Endodermal cell (in vitro differentiated cells): ENCODE measurements around the gene LAIR2. TPM values are rescaled to one million over a fixed set of nuclear protein-coding genes. Genes with fewer than 3 reads are reported as not detected.

Source experiments
- DNase-seq: peaks from one replicate; pipeline ENCODE4 v3.0.0-alpha.2; 2017
- H3K27ac ChIP-seq: 2 replicates; pipeline ENCODE4 v1.5.1; 2013; ENCODE audit warnings: mild to moderate bottlenecking, low read depth, low read length, moderate library complexity
- H3K27me3 ChIP-seq: 2 replicates; pipeline ENCODE4 v1.6.1; 2013; ENCODE audit warnings: mild to moderate bottlenecking, low read length, moderate library complexity; ENCODE audit not compliant: insufficient read depth, control insufficient read depth, poor library complexity, severe bottlenecking
- H3K36me3 ChIP-seq: 2 replicates; pipeline ENCODE4 v1.7.0; 2013; ENCODE audit warnings: mild to moderate bottlenecking, low read length, moderate library complexity; ENCODE audit not compliant: control insufficient read depth, insufficient read depth
- H3K4me1 ChIP-seq: one replicate; pipeline ENCODE4 v1.7.0; 2013; ENCODE audit warnings: low read length; ENCODE audit not compliant: control insufficient read depth, insufficient read depth
- H3K4me3 ChIP-seq: 2 replicates; pipeline ENCODE4 v1.5.1; 2013; ENCODE audit warnings: mild to moderate bottlenecking, low read length, moderate library complexity
- H3K9ac ChIP-seq: 2 replicates; pipeline ENCODE4 v1.6.1; 2013; ENCODE audit warnings: mild to moderate bottlenecking, low read length, moderate library complexity; ENCODE audit not compliant: poor library complexity, severe bottlenecking; ENCODE audit errors: extremely low read depth
- H3K9me3 ChIP-seq: 2 replicates; pipeline ENCODE4 v1.6.1; 2013; ENCODE audit warnings: mild to moderate bottlenecking, low read length, moderate library complexity; ENCODE audit not compliant: control insufficient read depth
- H3K27ac Mint-ChIP-seq: 2 replicates; pipeline ENCODE4 v1.8.0; 2020; ENCODE audit warnings: mixed read lengths
- H3K27me3 Mint-ChIP-seq: 2 replicates; pipeline ENCODE4 v1.8.0; 2021; ENCODE audit warnings: mild to moderate bottlenecking, mixed read lengths; ENCODE audit not compliant: insufficient read depth
- H3K36me3 Mint-ChIP-seq: 2 replicates; pipeline ENCODE4 v1.8.0; 2020; ENCODE audit warnings: low read depth, mixed read lengths
- H3K4me1 Mint-ChIP-seq: 2 replicates; pipeline ENCODE4 v1.8.0; 2020; ENCODE audit warnings: mixed read lengths
- H3K4me3 Mint-ChIP-seq: 2 replicates; pipeline ENCODE4 v1.8.0; 2020; ENCODE audit warnings: mild to moderate bottlenecking, moderate library complexity, mixed read lengths
- H3K9me3 Mint-ChIP-seq: 2 replicates; pipeline ENCODE4 v1.8.0; 2020; ENCODE audit warnings: mild to moderate bottlenecking, mixed read lengths
- WGBS, 2 experiments: methylation state at CpG; one replicate each; pipeline versions ENCODE4 v1.1.5 to v1.1.7; 2013; ENCODE audit warnings: missing lambda C conversion rate in 2 of 2, mixed read lengths in 1 of 2; ENCODE audit not compliant: insufficient coverage in 1 of 2, insufficient read length in 1 of 2; 5-methylcytosine and 5-hydroxymethylcytosine counted together
- total RNA-seq, 2 donors: library from RNA; stranded (reverse); fragmentation: NEBNext Ultra II Directional in 1 of 2; extraction: Animal tissue kit (Norgen Biotek cat#: 25700) in 1 of 2; gene quantifications; 2 replicates in 1 of 2; 3 replicates in 1 of 2; pipeline ENCODE4 v1.2.1, GENCODE V29; 2021
- TF ChIP-seq, protein P1 (sequence below): fragments of 200-600 bp; sonication (generic); conservative IDR thresholded peaks from 2 replicates; pipeline ENCODE4 v1.5.0; 2021; ENCODE audit warnings: antibody characterized with exemption, mild to moderate bottlenecking

LAIR2 gene
- total RNA-seq, 2 donors from 2014 or later = not detected

DNA sequence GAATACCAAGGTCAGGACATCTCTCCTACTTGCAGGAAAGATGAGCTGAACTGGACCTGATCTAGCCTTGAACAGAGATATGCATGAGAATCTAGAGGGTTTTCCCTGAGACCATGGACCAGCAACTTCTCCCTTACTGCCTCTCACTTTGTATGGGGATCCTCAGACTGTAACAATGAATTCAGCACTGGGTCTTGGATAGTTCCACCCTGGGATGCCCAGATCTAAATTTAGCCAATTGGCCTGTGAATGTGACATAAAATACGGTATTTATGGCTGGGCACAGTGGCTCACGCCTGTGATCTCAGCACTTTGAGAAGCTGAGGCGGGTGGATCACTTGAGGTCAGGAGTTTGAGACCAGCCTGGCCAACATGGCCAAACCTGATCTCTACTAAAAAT is 55.7 kb downstream of the LAIR2 start:
- 69 to 82% methylated on average over 3 of the region's 3 CpGs for WGBS, 2 experiments
- Histone ChIP-seq H3K9me3 (peaks cover 64% of the 10 kb centered on the region), H3K9ac (no peak overlapping the region), H3K4me3 (no peak overlapping the region), H3K27me3 (no peaks in the 10 kb centered on the region), H3K36me3 (no peaks in the 10 kb centered on the region), H3K27ac (no peak overlapping the region), H3K4me1 (no peaks in the 10 kb centered on the region)
- DNase-seq = no peak
- Mint-ChIP-seq H3K36me3 (no peaks in the 10 kb centered on the region), H3K4me3 (no peak overlapping the region), H3K4me1 (no peaks in the 10 kb centered on the region), H3K27ac (no peak overlapping the region), H3K27me3 (no peaks in the 10 kb centered on the region), H3K9me3 (peaks cover 80% of the 10 kb centered on the region)
- TF ChIP-seq, protein P1, sequence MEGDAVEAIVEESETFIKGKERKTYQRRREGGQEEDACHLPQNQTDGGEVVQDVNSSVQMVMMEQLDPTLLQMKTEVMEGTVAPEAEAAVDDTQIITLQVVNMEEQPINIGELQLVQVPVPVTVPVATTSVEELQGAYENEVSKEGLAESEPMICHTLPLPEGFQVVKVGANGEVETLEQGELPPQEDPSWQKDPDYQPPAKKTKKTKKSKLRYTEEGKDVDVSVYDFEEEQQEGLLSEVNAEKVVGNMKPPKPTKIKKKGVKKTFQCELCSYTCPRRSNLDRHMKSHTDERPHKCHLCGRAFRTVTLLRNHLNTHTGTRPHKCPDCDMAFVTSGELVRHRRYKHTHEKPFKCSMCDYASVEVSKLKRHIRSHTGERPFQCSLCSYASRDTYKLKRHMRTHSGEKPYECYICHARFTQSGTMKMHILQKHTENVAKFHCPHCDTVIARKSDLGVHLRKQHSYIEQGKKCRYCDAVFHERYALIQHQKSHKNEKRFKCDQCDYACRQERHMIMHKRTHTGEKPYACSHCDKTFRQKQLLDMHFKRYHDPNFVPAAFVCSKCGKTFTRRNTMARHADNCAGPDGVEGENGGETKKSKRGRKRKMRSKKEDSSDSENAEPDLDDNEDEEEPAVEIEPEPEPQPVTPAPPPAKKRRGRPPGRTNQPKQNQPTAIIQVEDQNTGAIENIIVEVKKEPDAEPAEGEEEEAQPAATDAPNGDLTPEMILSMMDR = no peak

Other genes starting within 250 kb of the LAIR2 start
- not detected for gene LILRB5, start 245.6 kb upstream of the LAIR2 start, total RNA-seq
- not detected for gene LILRB2, start 221.7 kb upstream of the LAIR2 start, total RNA-seq
- gene LILRA5, start 189.7 kb upstream of the LAIR2 start, total RNA-seq = not detected
- gene LILRA4, start 163.7 kb upstream of the LAIR2 start, total RNA-seq = not detected
- gene LAIR1, start 137.9 kb upstream of the LAIR2 start, total RNA-seq = not detected
- gene TTYH1, start 87.4 kb upstream of the LAIR2 start, total RNA-seq = 1 to 10 TPM; 1.0 to 2.0 TPM
- gene LENG8, start 53.6 kb upstream of the LAIR2 start, total RNA-seq = 100 to 1,000 TPM; 139 to 171 TPM
- gene LENG9, start 39.1 kb upstream of the LAIR2 start, total RNA-seq = 1 to 10 TPM; 2.5 to 3.5 TPM
- gene CDC42EP5, start 29.5 kb upstream of the LAIR2 start, total RNA-seq = under 1 TPM in 1 of 2 donors, not detected in 1; 0.49 TPM
- not detected for gene LILRA2, start 71.0 kb downstream of the LAIR2 start, total RNA-seq
- gene LILRA1, start 90.8 kb downstream of the LAIR2 start, total RNA-seq = not detected
- not detected for gene LILRB1, start 127.7 kb downstream of the LAIR2 start, total RNA-seq
- not detected for gene LILRB4, start 160.2 kb downstream of the LAIR2 start, total RNA-seq
- not detected for gene KIR3DL3, start 221.6 kb downstream of the LAIR2 start, total RNA-seq
- not detected for gene KIR2DL3, start 235.7 kb downstream of the LAIR2 start, total RNA-seq